Aorta (tissue), 5 donors: Measurements from ENCODE around the gene FGFR3. TPM values are rescaled to one million over a fixed set of nuclear protein-coding genes. Genes with fewer than 3 reads are reported as not detected.

Experiments used
- ATAC-seq: fragments of 200-7000 bp; cut with Tn5 transposase; one replicate; pipeline ENCODE4 v1.9.1; 2022; ENCODE audit warnings: moderate library complexity; ENCODE audit not compliant: low FRiP score
- DNase-seq, 2 donors: peaks; one replicate each; pipeline ENCODE4 v3.0.0-alpha.2; 2020
- H3K27ac ChIP-seq, 2 donors: one replicate each; pipeline ENCODE4 v1.5.1; 2013; ENCODE audit warnings: low read length in 2 of 2, mild to moderate bottlenecking in 2 of 2, moderate library complexity in 2 of 2, control low read depth in 1 of 2, inconsistent platforms in 1 of 2, low read depth in 1 of 2
- H3K27me3 ChIP-seq, 2 donors: one replicate each; pipeline ENCODE4 v1.6.1; 2013; ENCODE audit warnings: control low read depth in 1 of 2, low read length in 1 of 2, mild to moderate bottlenecking in 1 of 2, moderate library complexity in 1 of 2; ENCODE audit not compliant: insufficient read depth in 2 of 2, control insufficient read depth in 1 of 2
- H3K36me3 ChIP-seq, 2 donors: one replicate each; pipeline ENCODE4 v1.6.1; 2013; ENCODE audit warnings: control low read depth in 1 of 2, low read length in 1 of 2, mild to moderate bottlenecking in 1 of 2; ENCODE audit not compliant: insufficient read depth in 2 of 2, control insufficient read depth in 1 of 2
- H3K4me1 ChIP-seq, 2 donors: one replicate each; pipeline ENCODE4 v1.6.1; 2013; ENCODE audit warnings: low read length in 2 of 2, control low read depth in 1 of 2, mild to moderate bottlenecking in 1 of 2, moderate library complexity in 1 of 2; ENCODE audit not compliant: insufficient read depth in 2 of 2, control insufficient read depth in 1 of 2
- H3K4me3 ChIP-seq, 2 donors: one replicate each; pipeline ENCODE4 v1.5.1; 2013; ENCODE audit warnings: low read length in 2 of 2, control low read depth in 1 of 2, mild to moderate bottlenecking in 1 of 2
- H3K9me3 ChIP-seq: one replicate; pipeline ENCODE4 v1.6.1; 2013; ENCODE audit warnings: mild to moderate bottlenecking, low read length; ENCODE audit not compliant: control insufficient read depth
- WGBS, 2 donors: extraction: QIAGEN DNeasy Blood & Tissue Kit; methylation state at CpG; one replicate each; pipeline ENCODE4 v1.1.7; 2013; 5-methylcytosine and 5-hydroxymethylcytosine counted together
- intact Hi-C, 2 donors: fragments of 100-400 bp; cut with DNase I; formaldehyde crosslinking; loops; one replicate each; pipeline versions ENCODE4 v1.14.2 to v1.15.0; 2022
- long read RNA-seq, 2 donors: library from polyadenylated mRNA; unstranded; transcript quantifications; one replicate each; pipeline ENCODE4 v2.0.0, GENCODE V29; 2020 to 2021
- polyA plus RNA-seq, 2 donors: library from polyadenylated mRNA; stranded (reverse); fragments of 200-250 nt; gene quantifications; one replicate each; pipeline ENCODE4 v1.2.3, GENCODE V29; 2013
- total RNA-seq, 2 donors: library from RNA; stranded (reverse); fragmentation: NEBNext Ultra II Directional; extraction: Animal tissue kit (Norgen Biotek cat#: 25700); gene quantifications; one replicate each; pipeline ENCODE4 v1.2.1, GENCODE V29; 2021
- donor health status: healthy with polysubstance abuse.
- donor health status: Bipolar disorder and iron deficiency.
- donor health status: DM: no; HTN: no; CAD: no.
- donor health status: DM: no; HTN: no; CAD: no.
- donor health status: DM: yes; HTN: yes; CAD: no.

FGFR3 gene
- 1 to 10 TPM; 1.2 to 4.0 TPM for total RNA-seq
- polyA plus RNA-seq: 1 to 10 TPM; 1.0 to 2.4 TPM
- long read RNA-seq, donor 1, partial matches to known transcripts: 0 of 1 reads
- long read RNA-seq, donor 1, other reads (novel, unspliced or antisense): 1 of 1 reads
- long read RNA-seq, donor 2, partial matches to known transcripts: 6 of 6 reads
- long read RNA-seq, donor 2, other reads (novel, unspliced or antisense): 0 of 6 reads

GRCh38 chr4:1792832-1793495 is at the start of gene FGFR3:
TSS of gene FGFR3 (plus strand) at chr4:1793293. CDS start at chr4:1793935, 642 bp downstream.
- no peak within 1 kb of the TSS for H3K27ac ChIP-seq

GRCh38 chr4:1743551-1743950 is 49.5 kb upstream of the FGFR3 start:
- H3K27ac ChIP-seq: no peak overlapping the region
- no peak overlapping the region for H3K4me3 ChIP-seq
- no peaks in the 10 kb centered on the region for H3K9me3 ChIP-seq
- no peak for DNase-seq
- ATAC-seq: no peak
- WGBS, 2 donors: 77 to 96% methylated on average over 12 of the region's 12 CpGs
- intact Hi-C loops: loop anchor here in 1 of 2 donors (10.0 kb wide), 1 partner anchor 61 kb away; no protein-coding TSS in a partner anchor
- H3K27me3 ChIP-seq: no peaks in the 10 kb centered on the region
- H3K36me3 ChIP-seq: no peaks in the 10 kb centered on the region
- no peaks in the 10 kb centered on the region for H3K4me1 ChIP-seq

More at GRCh38 chr4:1792832-1793495, at the start of gene FGFR3:
- 4 to 5% methylated on average over 59 to 95 of the region's 95 CpGs for WGBS, 2 donors
- DNase-seq: no peak
- H3K27me3 ChIP-seq: no peaks in the 10 kb centered on the region
- H3K4me3 ChIP-seq: peak within 1 kb of the TSS; percentile 23 to 30
- H3K36me3 ChIP-seq: no peaks in the 10 kb centered on the region
- no peaks in the 10 kb centered on the region for H3K9me3 ChIP-seq
- ATAC-seq: no peak
- intact Hi-C loops: no loop called here
- no peaks in the 10 kb centered on the region for H3K4me1 ChIP-seq

GRCh38 chr4:1743975-1744374 is 49.1 kb upstream of the FGFR3 start:
- intact Hi-C loops: loop anchor here in 1 of 2 donors (10.0 kb wide), 1 partner anchor 61 kb away; no protein-coding TSS in a partner anchor
- Histone ChIP-seq H3K9me3 (no peaks in the 10 kb centered on the region), H3K36me3 (no peaks in the 10 kb centered on the region), H3K27me3 (no peaks in the 10 kb centered on the region), H3K4me3 (no peak overlapping the region), H3K27ac (no peak overlapping the region), H3K4me1 (no peaks in the 10 kb centered on the region)
- ATAC-seq (no peak), DNase-seq (no peak)
- WGBS, 2 donors: 95 to 97% methylated on average over 4 to 6 of the region's 6 CpGs

GRCh38 chr4:1744552-1744951 is 48.5 kb upstream of the FGFR3 start:
- intact Hi-C loops: loop anchor here in 1 of 2 donors (10.0 kb wide), 1 partner anchor 60 kb away; no protein-coding TSS in a partner anchor
- Histone ChIP-seq H3K4me3 (no peak overlapping the region), H3K36me3 (no peaks in the 10 kb centered on the region), H3K27ac (no peak overlapping the region), H3K9me3 (no peaks in the 10 kb centered on the region), H3K27me3 (no peaks in the 10 kb centered on the region), H3K4me1 (no peaks in the 10 kb centered on the region)
- 93 to 95% methylated on average over 14 of the region's 14 CpGs for WGBS, 2 donors
- ATAC-seq (no peak), DNase-seq (no peak)

- no peak for DNase-seq
- WGBS, 2 donors: 93% methylated on average over 13 of the region's 13 CpGs
- Histone ChIP-seq H3K9me3 (no peaks in the 10 kb centered on the region), H3K4me1 (no peaks in the 10 kb centered on the region), H3K4me3 (no peak overlapping the region), H3K27me3 (no peaks in the 10 kb centered on the region), H3K27ac (no peak overlapping the region), H3K36me3 (no peaks in the 10 kb centered on the region)
- intact Hi-C loops: loop anchor here (5.0 to 10.0 kb wide), 2 partner anchors 60 to 152 kb away; no protein-coding TSS in a partner anchor
- no peak for ATAC-seq
Observed at GRCh38 chr4:1745165-1745564, 47.9 kb upstream of the FGFR3 start.

- no peaks in the 10 kb centered on the region for H3K27me3 ChIP-seq
- intact Hi-C loops: loop anchor here (5.0 to 10.0 kb wide), 2 partner anchors 59 to 152 kb away; no protein-coding TSS in a partner anchor
- 88 to 94% methylated on average over 12 of the region's 12 CpGs for WGBS, 2 donors
Observed at GRCh38 chr4:1745697-1746096, 47.4 kb upstream of the FGFR3 start.

GRCh38 chr4:1746265-1746691 is 46.8 kb upstream of the FGFR3 start:
- 15 to 17% methylated on average over 16 to 17 of the region's 17 CpGs for WGBS, 2 donors
- DNase-seq (peak; percentile 74 to 92), ATAC-seq (peak; percentile 68)
- H3K9me3 ChIP-seq: no peaks in the 10 kb centered on the region
- no peaks in the 10 kb centered on the region for H3K4me1 ChIP-seq
- intact Hi-C loops: loop anchor here (5.0 to 10.0 kb wide), 2 partner anchors 59 to 151 kb away; no protein-coding TSS in a partner anchor
- no peak overlapping the region for H3K27ac ChIP-seq
- H3K27me3 ChIP-seq: no peaks in the 10 kb centered on the region
- no peak overlapping the region for H3K4me3 ChIP-seq
- H3K36me3 ChIP-seq: no peaks in the 10 kb centered on the region

More at GRCh38 chr4:1745697-1746096, 47.4 kb upstream of the FGFR3 start:
- Histone ChIP-seq H3K9me3 (no peaks in the 10 kb centered on the region), H3K27ac (no peak overlapping the region), H3K36me3 (no peaks in the 10 kb centered on the region), H3K4me3 (no peak overlapping the region), H3K4me1 (no peaks in the 10 kb centered on the region)
- DNase-seq (no peak), ATAC-seq (no peak)

GRCh38 chr4:1746919-1747602 is 46.0 kb upstream of the FGFR3 start:
- ATAC-seq: no peak
- no peak for DNase-seq
- Histone ChIP-seq H3K4me3 (no peak overlapping the region), H3K9me3 (no peaks in the 10 kb centered on the region), H3K4me1 (no peaks in the 10 kb centered on the region), H3K27ac (no peak overlapping the region), H3K36me3 (no peaks in the 10 kb centered on the region), H3K27me3 (no peaks in the 10 kb centered on the region)
- intact Hi-C loops: loop anchor here (5.0 to 10.0 kb wide), 2 partner anchors 58 to 150 kb away; no protein-coding TSS in a partner anchor
- 89 to 90% methylated on average over 26 to 33 of the region's 33 CpGs for WGBS, 2 donors
